Mesothelial cell of epicardium (in vitro differentiated cells): ENCODE measurements around the gene NT5M. TPM values are rescaled to one million over a fixed set of nuclear protein-coding genes. Genes with fewer than 3 reads are reported as not detected.
"Not testable (repeated sequence)": the region's sequence is repeated elsewhere in the genome, so short reads cannot be mapped to it uniquely, and the experiment has no call there.

Experiments used
- DNase-seq, 2 experiments: peaks; one replicate each; pipeline ENCODE4 v3.0.0; 2021; ENCODE audit warnings: low spot score in 2 of 2; ENCODE audit not compliant: unreplicated experiment in 2 of 2
- H3K27ac Mint-ChIP-seq: 2 replicates; pipeline ENCODE4 v1.8.0; 2021; ENCODE audit warnings: mixed read lengths
- H3K27me3 Mint-ChIP-seq: 2 replicates; pipeline ENCODE4 v1.8.0; 2021; ENCODE audit warnings: low read depth, mixed read lengths
- H3K36me3 Mint-ChIP-seq: 2 replicates; pipeline ENCODE4 v1.8.0; 2021; ENCODE audit warnings: mixed read lengths
- H3K4me1 Mint-ChIP-seq: 2 replicates; pipeline ENCODE4 v1.8.0; 2021; ENCODE audit warnings: mixed read lengths
- H3K4me3 Mint-ChIP-seq: 2 replicates; pipeline ENCODE4 v1.8.0; 2021; ENCODE audit warnings: mild to moderate bottlenecking, moderate library complexity, mixed read lengths
- H3K9me3 Mint-ChIP-seq: 2 replicates; pipeline ENCODE4 v1.8.0; 2021; ENCODE audit warnings: mixed read lengths
- total RNA-seq: library from RNA; stranded (reverse); gene quantifications from 3 replicates; pipeline ENCODE4 v1.2.1, GENCODE V29; 2021
- TF ChIP-seq, protein P1 (sequence below): fragments of 200-600 bp; sonication (generic); IDR thresholded peaks from one replicate; pipeline ENCODE4 v1.5.0; 2021; ENCODE audit warnings: antibody characterized with exemption; ENCODE audit not compliant: unreplicated experiment

Gene NT5M
- 4.6 to 7.2 TPM (median 7.1 TPM) in 3 replicates for total RNA-seq

DNA sequence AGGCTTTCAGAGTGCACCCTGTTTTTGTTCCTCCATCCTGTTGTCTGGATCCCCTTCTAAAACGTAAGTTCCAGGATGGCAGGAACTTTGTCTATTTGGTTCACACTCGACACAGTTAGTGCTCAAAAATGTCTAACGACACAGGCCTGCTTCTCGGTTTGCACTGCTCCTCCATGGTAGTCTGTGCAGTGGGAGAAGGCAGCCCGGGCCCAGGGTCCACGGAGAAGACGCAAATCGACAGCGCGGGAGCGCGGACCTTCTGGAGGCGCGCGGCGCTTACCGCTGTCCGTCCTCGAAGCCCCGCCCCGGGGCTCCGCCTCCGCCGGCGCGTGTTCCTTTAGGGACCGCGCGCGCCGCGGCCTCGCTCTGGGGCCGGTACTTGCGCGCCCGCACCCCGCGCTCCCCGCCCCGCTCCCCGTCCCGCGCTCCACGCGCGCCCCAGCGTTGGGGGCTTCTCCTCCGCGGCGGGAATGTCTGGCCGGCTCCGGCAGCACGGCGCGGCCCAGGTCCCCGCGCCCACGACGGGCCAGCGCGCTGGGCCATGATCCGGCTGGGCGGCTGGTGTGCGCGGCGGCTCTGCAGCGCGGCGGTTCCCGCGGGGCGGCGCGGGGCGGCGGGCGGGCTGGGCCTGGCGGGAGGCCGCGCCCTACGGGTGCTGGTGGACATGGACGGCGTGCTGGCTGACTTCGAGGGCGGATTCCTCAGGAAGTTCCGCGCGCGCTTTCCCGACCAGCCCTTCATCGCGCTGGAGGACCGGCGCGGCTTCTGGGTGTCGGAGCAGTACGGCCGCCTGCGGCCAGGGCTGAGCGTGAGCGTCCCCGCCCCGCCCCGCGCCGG lies at the start of gene NT5M:
NT5M (plus strand) TSS at position 364 of the 837 bp plus-strand sequence; CDS start at position 542, 178 bp downstream.
- DNase-seq: peak; percentile 67 to 74
- H3K9me3 Mint-ChIP-seq: no peaks in the 10 kb centered on the region
- H3K27ac Mint-ChIP-seq: peak within 1 kb of the TSS; percentile 91
- TF ChIP-seq, protein P1, sequence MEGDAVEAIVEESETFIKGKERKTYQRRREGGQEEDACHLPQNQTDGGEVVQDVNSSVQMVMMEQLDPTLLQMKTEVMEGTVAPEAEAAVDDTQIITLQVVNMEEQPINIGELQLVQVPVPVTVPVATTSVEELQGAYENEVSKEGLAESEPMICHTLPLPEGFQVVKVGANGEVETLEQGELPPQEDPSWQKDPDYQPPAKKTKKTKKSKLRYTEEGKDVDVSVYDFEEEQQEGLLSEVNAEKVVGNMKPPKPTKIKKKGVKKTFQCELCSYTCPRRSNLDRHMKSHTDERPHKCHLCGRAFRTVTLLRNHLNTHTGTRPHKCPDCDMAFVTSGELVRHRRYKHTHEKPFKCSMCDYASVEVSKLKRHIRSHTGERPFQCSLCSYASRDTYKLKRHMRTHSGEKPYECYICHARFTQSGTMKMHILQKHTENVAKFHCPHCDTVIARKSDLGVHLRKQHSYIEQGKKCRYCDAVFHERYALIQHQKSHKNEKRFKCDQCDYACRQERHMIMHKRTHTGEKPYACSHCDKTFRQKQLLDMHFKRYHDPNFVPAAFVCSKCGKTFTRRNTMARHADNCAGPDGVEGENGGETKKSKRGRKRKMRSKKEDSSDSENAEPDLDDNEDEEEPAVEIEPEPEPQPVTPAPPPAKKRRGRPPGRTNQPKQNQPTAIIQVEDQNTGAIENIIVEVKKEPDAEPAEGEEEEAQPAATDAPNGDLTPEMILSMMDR: no peak
- H3K4me1 Mint-ChIP-seq: peaks cover 15% of the 10 kb centered on the region
- no peaks in the 10 kb centered on the region for H3K36me3 Mint-ChIP-seq
- H3K4me3 Mint-ChIP-seq: peak within 1 kb of the TSS; percentile 85
- peaks cover 4% of the 10 kb centered on the region for H3K27me3 Mint-ChIP-seq

DNA sequence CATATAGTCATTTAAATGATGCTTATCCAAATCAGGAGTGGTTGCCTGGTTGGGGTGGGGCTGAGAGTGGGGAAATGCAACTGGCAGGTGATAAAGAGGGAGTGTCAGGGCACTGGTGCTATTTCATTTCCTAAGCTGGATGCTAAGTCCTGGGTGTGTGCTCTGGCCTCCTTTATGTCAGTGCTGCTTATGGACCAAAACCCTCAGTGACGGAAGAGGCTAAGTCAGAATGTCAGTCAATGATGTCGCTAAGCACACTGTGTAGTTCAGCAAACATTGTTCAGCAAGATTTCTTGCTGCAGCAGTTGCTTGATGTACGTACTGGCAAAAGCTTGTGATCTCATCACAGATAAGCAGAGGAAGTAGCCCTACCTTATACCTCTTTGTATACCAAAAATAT lies 49.8 kb upstream of the NT5M start:
- no peak for DNase-seq
- Mint-ChIP-seq H3K27ac (no peak overlapping the region), H3K4me3 (no peak overlapping the region), H3K36me3 (peaks cover 45% of the 10 kb centered on the region), H3K27me3 (no peaks in the 10 kb centered on the region), H3K4me1 (no peaks in the 10 kb centered on the region), H3K9me3 (no peaks in the 10 kb centered on the region)
- TF ChIP-seq, protein P1: no peak

DNA sequence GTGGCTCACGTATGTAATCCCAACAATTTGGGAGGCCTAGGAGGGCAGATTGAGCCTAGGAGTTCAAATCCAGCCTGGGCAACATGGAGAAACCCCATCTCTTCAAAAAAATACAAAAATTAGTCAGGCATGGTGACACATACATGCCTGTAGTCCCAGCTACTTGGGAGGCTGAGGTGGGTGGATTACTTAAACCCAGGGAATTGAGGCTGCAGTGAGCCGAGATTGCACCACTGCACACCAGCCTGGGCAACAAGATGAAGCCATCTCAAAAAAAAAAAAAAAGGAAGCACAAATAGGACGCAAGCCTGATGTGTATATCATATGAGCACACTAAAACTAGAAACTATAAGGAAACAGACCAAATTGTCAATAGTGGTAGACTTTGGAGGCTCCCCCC lies 49.1 kb upstream of the NT5M start:
- H3K4me3 Mint-ChIP-seq: no peak overlapping the region
- H3K4me1 Mint-ChIP-seq: no peaks in the 10 kb centered on the region
- H3K27ac Mint-ChIP-seq: no peak overlapping the region
- no peak for DNase-seq
- H3K27me3 Mint-ChIP-seq: no peaks in the 10 kb centered on the region
- H3K9me3 Mint-ChIP-seq: no peaks in the 10 kb centered on the region
- TF ChIP-seq, protein P1: no peak
- H3K36me3 Mint-ChIP-seq: peaks cover 48% of the 10 kb centered on the region

DNA sequence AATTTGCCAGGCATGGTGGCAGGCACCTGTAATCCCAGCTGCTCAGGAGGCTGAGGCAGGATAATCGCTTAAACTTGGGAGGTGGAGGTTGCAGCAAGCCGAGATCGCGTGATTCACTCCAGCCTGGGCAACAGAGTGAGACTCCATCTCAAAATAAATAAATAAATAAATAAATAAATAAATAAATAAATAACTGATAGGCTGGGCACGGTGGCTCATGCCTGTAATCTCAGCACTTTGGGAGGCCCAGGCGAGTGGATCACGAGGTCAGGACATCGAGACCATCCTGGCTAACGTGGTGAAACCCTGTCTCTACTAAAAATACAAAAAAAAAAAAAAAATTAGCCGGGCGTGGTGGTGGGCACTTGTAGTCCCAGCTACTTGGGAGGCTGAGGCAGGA lies 47.5 kb upstream of the NT5M start:
- H3K36me3 Mint-ChIP-seq: peaks cover 49% of the 10 kb centered on the region
- H3K4me1 Mint-ChIP-seq, H3K27ac Mint-ChIP-seq, DNase-seq, H3K27me3 Mint-ChIP-seq, H3K9me3 Mint-ChIP-seq, H3K4me3 Mint-ChIP-seq: not testable (repeated sequence)

DNA sequence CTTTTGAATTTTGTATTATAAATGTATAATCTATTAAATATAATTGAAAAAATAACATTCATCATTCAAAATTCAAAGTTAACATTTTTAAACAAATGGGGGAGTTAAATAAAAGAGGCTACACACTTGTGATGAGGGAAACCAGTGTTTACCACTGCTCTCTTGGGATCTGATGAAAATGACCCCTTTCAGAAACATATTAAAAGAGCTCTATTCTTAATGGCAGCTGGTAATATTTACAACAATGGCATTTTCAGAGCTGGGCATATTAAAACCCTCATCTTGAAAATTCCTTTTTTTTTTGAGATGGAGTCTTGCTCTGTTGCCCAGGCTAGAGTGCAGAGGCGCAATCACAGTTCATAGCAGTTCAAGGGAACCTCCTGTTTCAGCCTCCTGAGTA lies 46.9 kb upstream of the NT5M start:
- H3K9me3 Mint-ChIP-seq: no peaks in the 10 kb centered on the region
- peaks cover 53% of the 10 kb centered on the region for H3K36me3 Mint-ChIP-seq
- H3K27ac Mint-ChIP-seq: no peak overlapping the region
- H3K27me3 Mint-ChIP-seq: no peaks in the 10 kb centered on the region
- no peak overlapping the region for H3K4me3 Mint-ChIP-seq
- DNase-seq: no peak
- H3K4me1 Mint-ChIP-seq: no peaks in the 10 kb centered on the region
- TF ChIP-seq, protein P1: no peak

DNA sequence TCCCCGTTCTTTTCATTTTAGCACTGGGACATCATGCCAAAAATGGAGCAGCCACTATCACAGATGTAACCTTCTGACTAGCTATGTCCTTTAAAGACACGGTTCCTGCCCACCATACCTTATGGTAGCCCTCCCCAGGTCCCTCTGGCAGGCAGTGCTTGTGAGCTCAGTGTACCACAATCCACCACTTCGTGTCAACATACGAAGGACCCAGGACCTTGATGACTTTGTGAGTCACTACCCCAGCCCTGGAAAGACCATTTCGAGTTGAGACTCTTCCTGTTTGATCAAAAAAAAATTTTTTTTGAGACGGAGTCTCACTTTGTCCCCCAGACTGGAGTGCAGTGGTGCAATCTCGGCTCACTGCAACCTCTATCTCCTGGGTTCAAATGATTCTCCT lies 45.2 kb upstream of the NT5M start:
- Mint-ChIP-seq H3K4me3 (no peak overlapping the region), H3K27ac (no peak overlapping the region), H3K27me3 (no peaks in the 10 kb centered on the region), H3K9me3 (no peaks in the 10 kb centered on the region), H3K4me1 (no peaks in the 10 kb centered on the region), H3K36me3 (peaks cover 51% of the 10 kb centered on the region)
- TF ChIP-seq, protein P1: no peak
- DNase-seq: no peak
